Body of pancreas (tissue), 4 donors: ENCODE results near the gene SLC9A2.

Experiments
- CTCF ChIP-seq, 7 experiments: fragments of 450-650 bp in 4 of 7; fragments of 200-600 bp in 3 of 7; sonication (generic) in 3 of 7; IDR thresholded peaks; one replicate each; pipeline ENCODE4 v1.5.1; 2016 to 2019; ENCODE audit warnings: antibody characterized with exemption in 7 of 7
- POLR2A ChIP-seq, 3 donors: fragments of 450-650 bp; IDR thresholded peaks; one replicate each; pipeline ENCODE4 v1.6.1; 2016; ENCODE audit warnings: antibody characterized with exemption in 3 of 3, mild to moderate bottlenecking in 2 of 3

- TF ChIP-seq CTCF (IDR thresholded peaks at IDR 0.05): no peak
- no peak for TF ChIP-seq POLR2A (IDR thresholded peaks at IDR 0.05)
These were observed 52.9 kb downstream of the SLC9A2 start for GRCh38 chr2:102672107-102672776.
